OCI-LY7 (cell line): ENCODE results near the gene ROBO1. TPM values are rescaled to one million over a fixed set of nuclear protein-coding genes. Genes with fewer than 3 reads are reported as not detected.

Source experiments
- BruUV-seq: library from RNA; stranded (reverse); fragments of 400-500 nt; replicated peaks from 2 replicates; lab custom pipeline; 2021; lab: Mats Ljungman, UMichigan
- CTCF ChIA-PET: fragments of 300-600 bp; sonication (Branson Sonifier 250); formaldehyde crosslinking; loops from one replicate; lab custom pipeline; 2022; ENCODE audit warnings: antibody characterized with exemption; ENCODE audit not compliant: unreplicated experiment; lab: Charles Lee
- POLR2A ChIA-PET: fragments of 300-600 bp; sonication (Branson Sonifier 250); formaldehyde crosslinking; loops from one replicate; lab custom pipeline; 2022; ENCODE audit warnings: antibody characterized with exemption; lab: Charles Lee
- DNase-seq: peaks from one replicate; pipeline ENCODE4 v3.0.0-alpha.2; 2015; ENCODE audit warnings: low spot score
- H2AFZ ChIP-seq: fragments of 200-600 bp; sonication (generic), shearing (Covaris generic); 2 replicates; pipeline ENCODE4 v1.6.1; 2014; ENCODE audit warnings: mild to moderate bottlenecking, antibody characterized with exemption, low read length, moderate library complexity
- H3K27ac ChIP-seq: fragments of 200-600 bp; sonication (generic); 2 replicates; pipeline ENCODE4 v1.5.1; 2014; ENCODE audit warnings: mixed run types, low read depth, mild to moderate bottlenecking, moderate library complexity, low read length, inconsistent platforms; ENCODE audit not compliant: poor library complexity, severe bottlenecking
- H3K36me3 ChIP-seq: fragments of 200-600 bp; sonication (generic); 2 replicates; pipeline ENCODE4 v1.6.1; 2014; ENCODE audit warnings: mild to moderate bottlenecking, antibody characterized with exemption, low read length, moderate library complexity, mixed read lengths; ENCODE audit not compliant: insufficient read depth
- H3K4me1 ChIP-seq: fragments of 200-600 bp; sonication (generic); 2 replicates; pipeline ENCODE4 v1.5.1; 2014; ENCODE audit warnings: mild to moderate bottlenecking, low read length; ENCODE audit not compliant: insufficient read depth, poor library complexity, severe bottlenecking
- H3K4me2 ChIP-seq: fragments of 200-600 bp; sonication (generic); 2 replicates; pipeline ENCODE4 v1.6.1; 2014; ENCODE audit warnings: mild to moderate bottlenecking, low read length
- H3K4me3 ChIP-seq: fragments of 200-600 bp; sonication (generic); 2 replicates; pipeline ENCODE4 v1.5.1; 2014; ENCODE audit warnings: mild to moderate bottlenecking, low read depth, low read length; ENCODE audit not compliant: poor library complexity, severe bottlenecking
- H3K79me2 ChIP-seq: fragments of 200-600 bp; sonication (generic); 2 replicates; pipeline ENCODE4 v1.6.1; 2016; ENCODE audit warnings: low read depth, mild to moderate bottlenecking, low read length, moderate library complexity, mixed read lengths; ENCODE audit not compliant: insufficient read depth
- H3K9me2 ChIP-seq: fragments of 200-600 bp; sonication (generic); 2 replicates; pipeline ENCODE4 v1.6.1; 2016; ENCODE audit warnings: mild to moderate bottlenecking, low read length, mixed read lengths; ENCODE audit not compliant: insufficient read depth
- H3K9me3 ChIP-seq: fragments of 200-600 bp; sonication (generic); 2 replicates; pipeline ENCODE4 v1.6.1; 2014; ENCODE audit warnings: mild to moderate bottlenecking, mixed run types, low read length, mixed read lengths
- H4K20me1 ChIP-seq: fragments of 200-600 bp; sonication (generic); 2 replicates; pipeline ENCODE4 v1.6.1; 2014; ENCODE audit warnings: mild to moderate bottlenecking, antibody characterized with exemption, low read length, moderate library complexity, mixed read lengths; ENCODE audit not compliant: insufficient read depth
- CTCF ChIP-seq: fragments of 200-600 bp; sonication (generic); conservative IDR thresholded peaks from 2 replicates; pipeline ENCODE4 v1.5.1; 2014; ENCODE audit warnings: mild to moderate bottlenecking, antibody characterized with exemption, low read length, moderate library complexity, mixed read lengths
- EZH2phosphoT487 ChIP-seq: fragments of 200-600 bp; sonication (generic); IDR thresholded peaks from 2 replicates; pipeline ENCODE4 v1.6.1; 2018; ENCODE audit warnings: low read depth, borderline replicate concordance, mild to moderate bottlenecking, mixed run types, antibody characterized with exemption, low read length, moderate library complexity, mixed read lengths
- intact Hi-C: fragments of 100-400 bp; cut with micrococcal nuclease; formaldehyde crosslinking; loops from one replicate; pipeline ENCODE4 v1.10.0; 2022; ENCODE audit not compliant: unreplicated experiment
- total RNA-seq, 2 experiments: library from RNA; depleted of rRNA in 1 of 2; stranded (reverse); fragments of >200 nt in 1 of 2; shearing (Covaris generic) in 1 of 2; gene quantifications; 2 replicates each; pipeline ENCODE4 v1.2.3, GENCODE V29; 2014 to 2022

The ROBO1 gene
- total RNA-seq, 2 experiments from 2014 or later: not detected

- CTCF ChIA-PET: no interaction called here
- Histone ChIP-seq H3K27ac (no peak overlapping the region), H2AFZ (no peak overlapping the region), H3K36me3 (no peaks in the 10 kb centered on the region), H4K20me1 (no peaks in the 10 kb centered on the region), H3K79me2 (no peaks in the 10 kb centered on the region), H3K9me3 (no peaks in the 10 kb centered on the region), H3K4me1 (no peaks in the 10 kb centered on the region), H3K4me3 (no peak overlapping the region), H3K9me2 (no peaks in the 10 kb centered on the region), H3K4me2 (no peak overlapping the region)
- no TSS peak for BruUV-seq
- no peak for DNase-seq
- POLR2A ChIA-PET: no interaction called here
- intact Hi-C loops: no loop called here
- no peak for TF ChIP-seq EZH2phosphoT487
- no peak for TF ChIP-seq CTCF
These were observed 878.5 kb downstream of the ROBO1 start for GRCh38 chr3:78889348-78889747.

DNA sequence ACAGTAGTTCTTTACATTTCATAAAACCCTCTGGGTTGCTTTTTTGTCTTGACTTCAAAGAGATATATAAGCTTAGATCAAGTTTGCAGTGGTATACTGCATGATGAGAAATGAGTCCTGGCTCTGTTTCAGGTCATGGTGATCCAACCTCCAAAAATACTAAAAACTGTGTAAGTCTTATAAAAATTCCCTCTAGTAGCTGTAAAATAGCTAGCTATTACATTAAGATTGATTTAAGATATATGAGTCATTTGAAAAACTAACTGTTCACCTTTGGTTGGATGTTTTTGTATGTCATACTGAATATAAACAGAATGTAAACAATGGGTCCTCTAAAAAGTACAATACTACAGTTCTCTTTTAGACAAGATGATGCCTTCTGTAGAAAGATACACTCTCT lies 879.2 kb downstream of the ROBO1 start:
- TF ChIP-seq CTCF (no peak), EZH2phosphoT487 (no peak)
- Histone ChIP-seq H2AFZ (no peak overlapping the region), H3K9me3 (no peaks in the 10 kb centered on the region), H3K4me1 (no peaks in the 10 kb centered on the region), H3K27ac (no peak overlapping the region), H3K4me2 (no peak overlapping the region), H3K79me2 (no peaks in the 10 kb centered on the region), H3K9me2 (no peaks in the 10 kb centered on the region), H4K20me1 (no peaks in the 10 kb centered on the region), H3K4me3 (no peak overlapping the region), H3K36me3 (no peaks in the 10 kb centered on the region)
- BruUV-seq: no TSS peak
- intact Hi-C loops: no loop called here
- POLR2A ChIA-PET: interaction anchor here (0.5 to 0.8 kb wide), 2 partner anchors 32 to 86 kb away, joined by 3 to 8 read pairs; no protein-coding TSS in a partner anchor
- CTCF ChIA-PET: no interaction called here
- no peak for DNase-seq

GRCh38 chr3:78887547-78888011 lies 880.2 kb downstream of the ROBO1 start:
- no peaks in the 10 kb centered on the region for H3K4me1 ChIP-seq
- no peak for TF ChIP-seq CTCF
- H3K27ac ChIP-seq: no peak overlapping the region
- POLR2A ChIA-PET: interaction anchor here (1.1 kb wide), 1 partner anchor 79 kb away, joined by 3 read pairs; no protein-coding TSS in a partner anchor
- H3K79me2 ChIP-seq: no peaks in the 10 kb centered on the region
- H3K9me2 ChIP-seq: no peaks in the 10 kb centered on the region
- intact Hi-C loops: no loop called here
- no peaks in the 10 kb centered on the region for H3K9me3 ChIP-seq
- no peak for DNase-seq
- no peak overlapping the region for H2AFZ ChIP-seq
- H3K4me2 ChIP-seq: no peak overlapping the region
- H3K4me3 ChIP-seq: no peak overlapping the region
- CTCF ChIA-PET: no interaction called here
- no peaks in the 10 kb centered on the region for H4K20me1 ChIP-seq
- no peaks in the 10 kb centered on the region for H3K36me3 ChIP-seq
- BruUV-seq: no TSS peak
